Testis (tissue), 3 donors: ENCODE results near the gene GRIK4. TPM values are rescaled to one million over a fixed set of nuclear protein-coding genes. Genes with fewer than 3 reads are reported as not detected.

Source experiments
- DNase-seq: peaks from one replicate; pipeline ENCODE4 v3.0.0-alpha.2; 2019
- H3K27ac ChIP-seq, 2 donors: fragments of 200-600 bp; sonication (generic); one replicate each; pipeline ENCODE4 v1.5.1; 2019
- H3K27me3 ChIP-seq: fragments of 200-600 bp; sonication (generic); one replicate; pipeline ENCODE4 v1.5.1; 2019
- H3K36me3 ChIP-seq: fragments of 200-600 bp; sonication (generic); one replicate; pipeline ENCODE4 v1.5.1; 2017; ENCODE audit warnings: low read depth; ENCODE audit errors: missing control alignments
- H3K4me1 ChIP-seq: fragments of 200-600 bp; sonication (generic); one replicate; pipeline ENCODE4 v1.5.1; 2019
- H3K4me3 ChIP-seq, 2 donors: fragments of 200-600 bp; sonication (generic); one replicate each; pipeline ENCODE4 v1.5.1; 2017 to 2019
- H3K9me3 ChIP-seq: fragments of 200-600 bp; sonication (generic); one replicate; pipeline ENCODE4 v1.5.1; 2017
- POLR2A ChIP-seq: fragments of 450-650 bp; IDR thresholded peaks from one replicate; pipeline ENCODE4 v1.6.1; 2017; ENCODE audit warnings: antibody characterized with exemption, mild to moderate bottlenecking, moderate library complexity
- WGBS, 2 donors: methylation state at CpG; one replicate each; pipeline ENCODE4 v1.1.5; 2018; 5-methylcytosine and 5-hydroxymethylcytosine counted together
- intact Hi-C: fragments of 100-400 bp; cut with DNase I; formaldehyde crosslinking; loops from one replicate; pipeline ENCODE4 v1.15.1; 2023; ENCODE audit warnings: low total_unique reads
- polyA plus RNA-seq: library from polyadenylated mRNA; stranded (reverse); fragments of 350-450 nt; fragmentation: Illumina TruSeq; extraction: RNeasy Lipid Tissue Mini Kit (QIAGEN cat#74804); gene quantifications from one replicate; pipeline ENCODE4 v1.2.3, GENCODE V29; 2014; ENCODE audit warnings: low read depth, low replicate concordance; ENCODE audit not compliant: insufficient read depth
- total RNA-seq, 2 donors: library from RNA; depleted of rRNA; stranded (reverse); fragments of >200 nt; gene quantifications; one replicate each; pipeline ENCODE4 v1.2.3, GENCODE V29; 2016
- TF ChIP-seq, protein P1 (sequence below), 3 experiments: fragments of 450-650 bp in 2 of 3; fragments of 200-600 bp in 1 of 3; sonication (generic) in 1 of 3; IDR thresholded peaks; one replicate each; pipeline ENCODE4 v1.5.1; 2016 to 2019; ENCODE audit warnings: antibody characterized with exemption in 3 of 3, mild to moderate bottlenecking in 2 of 3, moderate library complexity in 1 of 3

Gene GRIK4
- total and polyA plus RNA-seq, 3 donors from 2014 or later, result 2.6 to 3.0 (median 2.6) TPM

DNA sequence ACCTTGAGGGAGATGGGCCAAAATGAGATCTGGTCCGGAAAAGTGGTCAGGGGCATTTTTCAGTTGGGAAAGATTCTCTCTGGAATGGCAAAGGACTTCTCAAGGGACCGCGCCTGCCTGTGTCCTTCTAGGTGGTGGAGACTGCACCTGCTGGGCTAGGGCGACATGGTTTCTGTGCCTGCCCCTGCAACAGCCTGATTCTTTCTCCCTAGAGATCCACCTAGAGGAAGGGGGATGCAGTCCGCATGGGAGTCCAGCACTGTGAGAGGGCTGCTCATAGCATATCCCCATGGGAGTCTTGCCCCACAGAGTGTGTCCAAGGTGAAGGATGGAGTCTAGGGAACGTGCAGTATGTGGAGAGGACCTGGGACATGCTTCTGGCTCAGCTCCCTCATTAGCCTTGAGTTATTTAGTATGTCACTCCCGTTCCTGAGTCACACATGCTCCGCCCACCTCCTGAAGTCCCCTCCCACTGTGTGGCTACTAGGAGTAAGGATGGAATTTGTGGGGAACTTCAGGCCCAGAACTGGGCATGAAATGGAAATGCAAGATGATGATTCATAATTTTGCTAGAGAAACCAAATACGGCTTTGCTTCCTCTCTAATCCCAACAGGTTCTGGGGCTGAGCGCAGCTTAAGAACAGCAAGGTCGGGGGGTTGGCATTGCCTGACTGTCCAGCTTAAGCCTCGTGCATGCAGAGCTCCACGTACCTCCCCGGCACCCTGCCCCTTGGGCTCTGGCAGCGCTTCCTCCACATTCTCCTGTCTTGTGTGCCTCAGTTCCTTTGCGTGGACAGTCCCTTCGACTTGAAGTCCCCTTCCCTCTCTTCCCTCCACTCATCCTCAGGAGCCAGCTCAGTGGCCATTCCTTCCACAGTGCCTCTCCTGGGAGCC is 35.0 kb downstream of the GRIK4 start:
- Histone ChIP-seq H3K27ac (no peak overlapping the region), H3K4me3 (no peak overlapping the region), H3K9me3 (no peaks in the 10 kb centered on the region), H3K4me1 (peaks cover 6% of the 10 kb centered on the region), H3K36me3 (no peaks in the 10 kb centered on the region), H3K27me3 (no peaks in the 10 kb centered on the region)
- no peak for TF ChIP-seq POLR2A
- TF ChIP-seq, protein P1, sequence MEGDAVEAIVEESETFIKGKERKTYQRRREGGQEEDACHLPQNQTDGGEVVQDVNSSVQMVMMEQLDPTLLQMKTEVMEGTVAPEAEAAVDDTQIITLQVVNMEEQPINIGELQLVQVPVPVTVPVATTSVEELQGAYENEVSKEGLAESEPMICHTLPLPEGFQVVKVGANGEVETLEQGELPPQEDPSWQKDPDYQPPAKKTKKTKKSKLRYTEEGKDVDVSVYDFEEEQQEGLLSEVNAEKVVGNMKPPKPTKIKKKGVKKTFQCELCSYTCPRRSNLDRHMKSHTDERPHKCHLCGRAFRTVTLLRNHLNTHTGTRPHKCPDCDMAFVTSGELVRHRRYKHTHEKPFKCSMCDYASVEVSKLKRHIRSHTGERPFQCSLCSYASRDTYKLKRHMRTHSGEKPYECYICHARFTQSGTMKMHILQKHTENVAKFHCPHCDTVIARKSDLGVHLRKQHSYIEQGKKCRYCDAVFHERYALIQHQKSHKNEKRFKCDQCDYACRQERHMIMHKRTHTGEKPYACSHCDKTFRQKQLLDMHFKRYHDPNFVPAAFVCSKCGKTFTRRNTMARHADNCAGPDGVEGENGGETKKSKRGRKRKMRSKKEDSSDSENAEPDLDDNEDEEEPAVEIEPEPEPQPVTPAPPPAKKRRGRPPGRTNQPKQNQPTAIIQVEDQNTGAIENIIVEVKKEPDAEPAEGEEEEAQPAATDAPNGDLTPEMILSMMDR (IDR thresholded peaks at IDR 0.05), result no peak
- 80 to 83% methylated on average over 15 to 17 of the region's 17 CpGs for WGBS, 2 donors
- no peak for DNase-seq
- intact Hi-C loops, result no loop called here

DNA sequence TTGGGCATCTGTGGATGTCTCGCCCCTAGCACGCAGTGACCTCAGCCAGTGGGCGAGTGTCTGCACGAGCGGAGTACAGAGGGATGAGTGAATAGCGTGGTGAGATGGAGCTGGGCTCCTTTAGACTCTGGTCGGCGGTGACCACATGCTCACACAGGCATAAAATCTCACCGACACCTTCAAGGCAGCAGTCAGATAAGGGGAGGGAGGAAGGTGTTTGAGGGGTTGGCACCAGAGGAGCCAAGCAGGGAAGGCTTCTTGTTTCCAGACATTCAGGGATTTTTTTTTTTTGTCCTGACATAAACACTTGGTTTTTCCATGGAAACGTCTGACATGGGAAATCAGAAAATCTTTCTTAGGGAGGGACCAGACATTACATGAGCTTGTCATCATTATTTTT is 35.8 kb downstream of the GRIK4 start:
- intact Hi-C loops, result no loop called here
- Histone ChIP-seq H3K4me1 (peaks cover 6% of the 10 kb centered on the region), H3K27ac (no peak overlapping the region), H3K4me3 (no peak overlapping the region), H3K27me3 (no peaks in the 10 kb centered on the region), H3K9me3 (no peaks in the 10 kb centered on the region), H3K36me3 (no peaks in the 10 kb centered on the region)
- no peak for DNase-seq
- 72 to 74% methylated on average over 10 of the region's 10 CpGs for WGBS, 2 donors
- TF ChIP-seq, protein P1 (IDR thresholded peaks at IDR 0.05), result no peak
- no peak for TF ChIP-seq POLR2A

DNA sequence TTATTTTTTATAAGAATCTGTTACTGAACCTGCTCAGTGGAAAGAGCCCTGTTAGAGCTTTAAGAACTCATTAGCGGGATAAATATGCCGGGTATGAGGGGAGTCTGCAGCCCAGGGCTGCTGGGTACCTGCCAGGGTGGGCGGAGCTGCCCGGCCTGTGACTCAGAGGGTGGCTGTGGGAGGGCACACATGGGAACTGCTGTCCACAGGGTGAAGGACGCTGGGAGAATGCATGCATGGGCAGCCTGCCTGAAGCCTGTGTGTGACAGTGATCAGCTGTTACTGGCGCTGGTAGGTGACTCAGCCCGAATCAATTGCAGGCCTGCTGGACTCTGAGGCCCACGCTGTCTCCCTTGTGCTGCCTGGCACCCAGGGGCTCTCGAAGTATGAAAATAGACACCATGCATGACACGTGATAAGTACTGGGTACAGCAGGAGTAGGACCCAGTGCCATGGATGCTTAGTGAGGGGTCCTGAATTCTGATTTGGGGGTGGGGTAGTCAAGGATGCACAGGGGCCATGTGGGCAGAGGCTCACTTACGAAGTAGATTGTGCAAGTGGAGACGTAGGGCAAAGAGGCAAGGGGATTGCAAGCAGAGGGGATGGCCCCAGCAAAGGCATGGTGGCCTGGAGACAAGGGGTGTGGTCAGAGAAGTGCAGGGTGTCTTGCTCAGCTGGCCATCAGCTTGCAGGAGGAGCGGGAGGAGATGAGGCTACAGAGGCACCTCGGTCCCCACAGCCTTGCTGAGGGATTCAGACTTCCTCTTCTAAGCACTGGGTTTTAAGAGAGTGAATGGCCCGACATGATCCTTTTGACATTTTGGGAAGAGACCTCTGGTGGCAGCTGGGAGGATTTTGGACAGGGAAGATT is 36.5 kb downstream of the GRIK4 start:
- TF ChIP-seq, protein P1 (IDR thresholded peaks at IDR 0.05), result no peak
- no peak for TF ChIP-seq POLR2A
- Histone ChIP-seq H3K9me3 (no peaks in the 10 kb centered on the region), H3K36me3 (no peaks in the 10 kb centered on the region), H3K27ac (no peak overlapping the region), H3K4me1 (peaks cover 6% of the 10 kb centered on the region), H3K27me3 (no peaks in the 10 kb centered on the region), H3K4me3 (no peak overlapping the region)
- DNase-seq, result peak; percentile 95
- WGBS, 2 donors, result 40 to 45% methylated on average over 11 to 15 of the region's 15 CpGs
- intact Hi-C loops, result no loop called here

DNA sequence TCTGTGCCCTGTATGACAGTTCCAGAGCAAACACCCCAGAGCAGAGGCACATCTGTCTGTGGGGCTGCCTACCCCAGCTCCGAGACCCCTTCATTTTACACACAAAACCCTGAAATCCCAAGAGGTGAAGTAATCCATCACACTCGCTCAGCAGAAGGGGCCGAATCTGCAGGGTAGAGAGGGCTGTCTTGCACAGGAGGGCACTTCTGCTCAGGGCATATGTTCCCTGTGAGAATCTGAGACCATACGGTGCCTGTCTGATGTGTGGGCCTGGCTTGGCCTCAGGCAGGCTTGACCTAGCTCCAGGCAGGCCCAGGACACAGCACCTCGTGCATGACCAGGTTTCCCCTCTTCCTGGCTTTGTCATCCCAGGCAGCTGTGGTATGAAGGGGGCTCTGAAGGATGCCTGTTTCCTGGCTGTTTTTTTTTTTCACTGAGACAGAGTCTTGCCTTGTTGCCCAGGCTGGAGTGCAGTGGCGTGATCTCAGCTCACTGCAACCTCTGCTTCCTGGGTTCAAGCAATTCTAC is 37.2 kb downstream of the GRIK4 start:
- no peak overlapping the region for H3K27ac ChIP-seq

More for the DNA sequence above, 37.2 kb downstream of the GRIK4 start:
- intact Hi-C loops, result no loop called here
- Histone ChIP-seq H3K9me3 (no peaks in the 10 kb centered on the region), H3K4me3 (no peak overlapping the region), H3K36me3 (no peaks in the 10 kb centered on the region), H3K27me3 (no peaks in the 10 kb centered on the region), H3K4me1 (peaks cover 6% of the 10 kb centered on the region)
- TF ChIP-seq POLR2A, result no peak
- TF ChIP-seq, protein P1 (IDR thresholded peaks at IDR 0.05), result no peak
- DNase-seq, result no peak
- 67 to 86% methylated on average over 6 of the region's 6 CpGs for WGBS, 2 donors
